ENCODE measurements around the gene EEF2K. TPM values are rescaled to one million over a fixed set of nuclear protein-coding genes. Genes with fewer than 3 reads are reported as not detected.

EEF2K gene
- total and polyA plus RNA-seq, 2 experiments from 2014 or later, result 16.1 to 26.1 TPM

GRCh38 chr16:22322021-22322471, 116.0 kb downstream of the EEF2K start:
- H3K36me3 ChIP-seq, result peaks cover 2% of the 10 kb centered on the region
- H3K4me3 ChIP-seq, result no peak overlapping the region
- DNase-seq (ENCODE audit: low read depth in 1 of 2, low spot score in 1 of 2), result no peak
- no peaks in the 10 kb centered on the region for H3K9me3 ChIP-seq (ENCODE audit: low read depth)
- no peak overlapping the region for H3K27ac ChIP-seq
- no peaks in the 10 kb centered on the region for H3K4me1 ChIP-seq (ENCODE audit: low read depth)
- H3K27me3 ChIP-seq, result no peaks in the 10 kb centered on the region
- TF ChIP-seq CTCF (IDR thresholded peaks at IDR 0.05; ENCODE audit: low read depth, low read length), result no peak

- no peak overlapping the region for H3K4me3 ChIP-seq
- H3K4me1 ChIP-seq (ENCODE audit: low read depth), result no peaks in the 10 kb centered on the region
- H3K36me3 ChIP-seq, result peaks cover 2% of the 10 kb centered on the region
- H3K27me3 ChIP-seq, result no peaks in the 10 kb centered on the region
- H3K9me3 ChIP-seq (ENCODE audit: low read depth), result no peaks in the 10 kb centered on the region
- no peak for DNase-seq (ENCODE audit: low read depth in 1 of 2, low spot score in 1 of 2)
- no peak for TF ChIP-seq CTCF (IDR thresholded peaks at IDR 0.05; ENCODE audit: low read depth, low read length)
- H3K27ac ChIP-seq, result no peak overlapping the region
These were observed 116.7 kb downstream of the EEF2K start for GRCh38 chr16:22322741-22323140.

DNA sequence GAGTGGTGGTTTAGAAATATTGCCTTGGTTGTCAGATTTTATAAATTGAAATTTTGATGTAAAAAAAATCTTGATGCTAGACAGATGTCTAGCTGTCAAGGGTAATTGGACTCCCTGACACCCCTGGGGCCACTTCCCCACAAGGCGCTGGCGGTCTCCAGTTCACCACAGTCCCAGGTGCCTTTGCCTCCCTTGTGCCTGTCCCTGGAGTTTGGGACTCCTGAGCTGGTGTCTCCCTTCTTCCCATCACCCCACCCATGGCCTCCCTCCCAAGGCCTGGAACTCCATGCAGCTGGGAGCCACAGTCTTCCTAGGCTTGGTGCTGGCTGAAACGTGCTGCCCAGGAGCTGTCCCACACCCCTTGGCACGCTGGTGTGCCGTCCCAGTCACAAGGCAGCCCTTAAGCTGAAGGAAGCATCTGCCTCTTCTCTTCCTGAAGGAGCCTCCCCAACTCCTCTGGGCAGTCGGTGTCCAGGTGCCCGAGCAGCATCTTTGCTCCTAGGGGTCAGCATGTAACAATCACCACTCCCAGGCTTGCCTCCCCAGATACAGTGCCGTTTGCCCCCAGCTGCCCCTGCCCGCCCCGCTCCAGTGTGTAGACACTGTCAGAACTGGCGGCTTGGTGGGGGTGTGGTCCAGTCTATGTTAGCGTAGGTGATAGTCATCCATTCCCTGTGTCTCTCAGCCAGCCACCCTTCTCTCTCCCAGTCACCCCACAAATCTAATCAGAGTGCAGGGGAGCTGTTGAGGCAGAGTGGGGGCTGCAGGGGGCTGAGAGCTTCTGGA, 117.3 kb downstream of the EEF2K start:
- H3K4me1 ChIP-seq (ENCODE audit: low read depth), result no peaks in the 10 kb centered on the region
- no peak overlapping the region for H3K27ac ChIP-seq
- no peak for DNase-seq (ENCODE audit: low read depth in 1 of 2, low spot score in 1 of 2)
- no peak overlapping the region for H3K4me3 ChIP-seq
- H3K36me3 ChIP-seq, result peaks cover 8% of the 10 kb centered on the region
- no peaks in the 10 kb centered on the region for H3K27me3 ChIP-seq
- no peak for TF ChIP-seq CTCF (IDR thresholded peaks at IDR 0.05; ENCODE audit: low read depth, low read length)
- no peaks in the 10 kb centered on the region for H3K9me3 ChIP-seq (ENCODE audit: low read depth)

DNA sequence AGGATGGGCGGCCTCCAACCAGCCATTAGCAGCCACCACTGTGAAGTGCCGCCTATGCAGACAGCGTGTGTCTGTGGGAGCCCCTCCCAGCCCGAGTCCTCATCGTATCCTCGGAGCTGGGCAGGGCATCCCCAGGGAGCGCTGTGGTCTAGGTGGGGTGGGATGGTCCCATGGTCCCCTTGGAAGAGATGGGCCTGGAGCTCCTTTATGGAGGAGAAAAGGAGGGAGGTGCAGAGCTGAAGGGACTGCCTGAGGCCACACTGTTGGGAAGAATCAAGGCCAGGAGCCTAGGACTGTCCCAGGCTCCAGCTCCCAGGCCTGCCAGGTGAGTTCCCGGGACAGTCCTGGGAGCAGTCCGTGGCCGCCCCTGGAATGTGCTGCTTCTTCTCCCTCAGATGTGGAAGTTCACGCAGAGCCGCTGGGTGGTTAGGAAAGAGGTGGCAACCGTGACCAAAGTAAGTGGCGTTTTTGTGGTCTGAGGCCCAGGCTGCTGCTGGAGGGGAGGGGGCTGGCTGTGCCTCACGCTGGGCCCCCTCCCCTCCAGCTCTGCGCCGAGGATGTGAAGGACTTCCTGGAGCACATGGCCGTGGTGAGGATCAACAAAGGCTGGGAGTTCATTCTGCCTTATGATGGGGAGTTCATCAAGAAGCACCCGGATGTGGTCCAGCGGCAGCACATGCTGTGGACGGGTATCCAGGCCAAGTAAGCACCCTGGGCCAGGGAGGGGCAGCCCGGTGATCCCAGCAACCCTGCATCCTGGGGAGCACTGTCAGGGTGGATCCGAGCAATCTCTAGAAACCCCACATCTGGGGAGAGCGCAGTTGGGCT, 118.1 kb downstream of the EEF2K start:
- Histone ChIP-seq H3K36me3 (peaks cover 10% of the 10 kb centered on the region), H3K4me3 (no peak overlapping the region), H3K27me3 (no peaks in the 10 kb centered on the region), H3K27ac (no peak overlapping the region), H3K4me1 (ENCODE audit: low read depth) (no peaks in the 10 kb centered on the region), H3K9me3 (ENCODE audit: low read depth) (no peaks in the 10 kb centered on the region)
- DNase-seq (ENCODE audit: low read depth in 1 of 2, low spot score in 1 of 2), result no peak
- TF ChIP-seq CTCF (IDR thresholded peaks at IDR 0.05; ENCODE audit: low read depth, low read length), result no peak

DNA sequence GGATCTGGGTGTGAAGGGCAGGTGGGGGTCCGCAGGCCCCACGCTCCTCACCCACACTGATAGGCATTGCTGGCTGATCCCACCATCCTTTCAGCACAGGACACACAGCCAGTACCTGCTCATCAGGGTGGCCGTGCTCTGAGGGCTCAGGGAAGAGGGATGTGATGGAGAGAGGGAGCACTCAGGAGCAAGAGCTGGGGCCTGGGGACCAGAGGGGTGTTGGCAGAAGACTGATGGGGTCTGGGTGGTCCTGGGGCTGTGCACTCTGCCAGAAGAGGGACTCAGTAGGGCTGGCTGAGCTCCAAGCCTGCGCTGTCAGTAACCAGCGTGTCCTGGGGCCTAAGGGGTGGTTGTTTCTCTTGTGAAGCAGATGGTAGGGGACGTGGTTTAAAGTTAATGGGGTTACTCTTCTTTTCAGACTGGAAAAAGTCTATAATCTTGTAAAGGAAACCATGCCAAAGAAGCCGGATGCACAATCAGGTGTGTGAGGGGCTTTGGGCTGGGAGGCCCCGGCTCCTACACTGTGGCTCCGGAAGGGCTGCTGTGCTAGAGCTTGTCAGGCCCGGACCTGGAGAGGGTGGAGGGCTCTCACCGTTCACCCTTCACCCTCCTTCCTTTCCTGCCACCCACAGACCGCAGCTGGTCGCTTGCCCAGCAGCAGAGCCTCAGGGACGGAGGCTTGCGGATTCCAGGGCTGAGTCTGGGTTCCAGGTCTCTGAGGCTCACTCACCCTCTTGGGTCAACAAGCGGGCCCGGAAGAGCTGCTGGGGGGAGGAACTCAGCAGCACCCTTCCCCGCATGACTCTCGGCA, 118.9 kb downstream of the EEF2K start:
- peaks cover 10% of the 10 kb centered on the region for H3K36me3 ChIP-seq
- H3K27me3 ChIP-seq, result no peaks in the 10 kb centered on the region
- no peak for TF ChIP-seq CTCF (IDR thresholded peaks at IDR 0.05; ENCODE audit: low read depth, low read length)
- H3K27ac ChIP-seq, result no peak overlapping the region
- H3K9me3 ChIP-seq (ENCODE audit: low read depth), result no peaks in the 10 kb centered on the region
- no peak overlapping the region for H3K4me3 ChIP-seq
- no peak for DNase-seq (ENCODE audit: low read depth in 1 of 2, low spot score in 1 of 2)
- H3K4me1 ChIP-seq (ENCODE audit: low read depth), result no peaks in the 10 kb centered on the region

All from cardiac muscle cell (in vitro differentiated cells and primary cell).